IPS-18c (cell line): ENCODE data around the gene SDC4.

Experiments used
- H3K4me3 ChIP-seq: 2 replicates; pipeline ENCODE4 v1.7.0; 2013; ENCODE audit warnings: low read depth, mild to moderate bottlenecking, low read length, moderate library complexity; ENCODE audit not compliant: insufficient read depth
- H3K9me3 ChIP-seq: one replicate; pipeline ENCODE4 v1.6.1; 2013; ENCODE audit warnings: mild to moderate bottlenecking, low read length, moderate library complexity; ENCODE audit not compliant: control insufficient read depth, insufficient read depth

Gene SDC4

GRCh38 chr20:45350217-45350616, 2.0 kb upstream of the SDC4 start:
- no peaks in the 10 kb centered on the region for H3K9me3 ChIP-seq
- no peak overlapping the region for H3K4me3 ChIP-seq

GRCh38 chr20:45347297-45347935, 808 bp downstream of the SDC4 start:
- Histone ChIP-seq H3K9me3 (no peaks in the 10 kb centered on the region), H3K4me3 (peak overlapping the region; percentile 78)

GRCh38 chr20:45346851-45347250, 1.4 kb downstream of the SDC4 start:
- peak overlapping the region; percentile 78; the same call in 1 of the 2 replicates for H3K4me3 ChIP-seq
- H3K9me3 ChIP-seq, result no peaks in the 10 kb centered on the region

- no peaks in the 10 kb centered on the region for H3K9me3 ChIP-seq
- no peak overlapping the region; the same call in 1 of the 2 replicates for H3K4me3 ChIP-seq
Observed at GRCh38 chr20:45346291-45346718, 1.9 kb downstream of the SDC4 start.

- Histone ChIP-seq H3K4me3 (peak overlapping the region; percentile 28), H3K9me3 (no peaks in the 10 kb centered on the region)
Observed at GRCh38 chr20:45345104-45345936, 2.9 kb downstream of the SDC4 start.

GRCh38 chr20:45344168-45344860, 3.9 kb downstream of the SDC4 start:
- peak overlapping the region; percentile 40 for H3K4me3 ChIP-seq

GRCh38 chr20:45343532-45344167, 4.6 kb downstream of the SDC4 start:
- H3K9me3 ChIP-seq, result no peaks in the 10 kb centered on the region
- H3K4me3 ChIP-seq, result 0 out of 2 replicates have a peak overlapping the region, but pooled peaks have one; percentile 40

More at GRCh38 chr20:45344168-45344860, 3.9 kb downstream of the SDC4 start:
- no peaks in the 10 kb centered on the region for H3K9me3 ChIP-seq

- peak overlapping the region; percentile 34 for H3K4me3 ChIP-seq
- no peaks in the 10 kb centered on the region for H3K9me3 ChIP-seq
Observed at GRCh38 chr20:45342855-45343531, 5.2 kb downstream of the SDC4 start.

- Histone ChIP-seq H3K4me3 (peak overlapping the region; percentile 51), H3K9me3 (no peaks in the 10 kb centered on the region)
Observed at GRCh38 chr20:45341939-45342854, 6.0 kb downstream of the SDC4 start.

- H3K4me3 ChIP-seq, result peak overlapping the region; percentile 51
- no peaks in the 10 kb centered on the region for H3K9me3 ChIP-seq
Observed at GRCh38 chr20:45341579-45341938, 6.7 kb downstream of the SDC4 start.

GRCh38 chr20:45340951-45341350, 7.3 kb downstream of the SDC4 start:
- Histone ChIP-seq H3K4me3 (no peak overlapping the region), H3K9me3 (no peaks in the 10 kb centered on the region)

GRCh38 chr20:45340236-45340847, 7.9 kb downstream of the SDC4 start:
- Histone ChIP-seq H3K4me3 (no peak overlapping the region), H3K9me3 (no peaks in the 10 kb centered on the region)

GRCh38 chr20:45339799-45340198, 8.4 kb downstream of the SDC4 start:
- no peak overlapping the region for H3K4me3 ChIP-seq
- no peaks in the 10 kb centered on the region for H3K9me3 ChIP-seq

GRCh38 chr20:45339084-45339483, 9.1 kb downstream of the SDC4 start:
- Histone ChIP-seq H3K9me3 (no peaks in the 10 kb centered on the region), H3K4me3 (peak overlapping the region; percentile 20; the same call in 1 of the 2 replicates)

- H3K4me3 ChIP-seq, result no peak overlapping the region
- H3K9me3 ChIP-seq, result no peaks in the 10 kb centered on the region
Observed at GRCh38 chr20:45338121-45339030, 9.8 kb downstream of the SDC4 start.
